HL-60 (cell line): ENCODE data around the gene GGACT.

ENCODE experiments used
- CTCF ChIP-seq: IDR thresholded peaks from one replicate; pipeline ENCODE4 v1.5.1; 2011; ENCODE audit warnings: low read length, control low read depth, inconsistent platforms; ENCODE audit not compliant: insufficient read depth
- GABPA ChIP-seq: IDR thresholded peaks from 2 replicates; pipeline ENCODE4 v1.6.1; 2012; ENCODE audit warnings: low read depth
- POLR2AphosphoS5 ChIP-seq: IDR thresholded peaks from 2 replicates; pipeline ENCODE4 v1.6.1; 2012; ENCODE audit warnings: low read depth
- REST ChIP-seq: IDR thresholded peaks from 2 replicates; pipeline ENCODE4 v1.6.1; 2012; ENCODE audit warnings: low read depth; ENCODE audit not compliant: insufficient replicate concordance

GRCh38 chr13:100533588-100534041, 55.0 kb downstream of the GGACT start:
- TF ChIP-seq REST, result no peak
- no peak for TF ChIP-seq CTCF
- TF ChIP-seq POLR2AphosphoS5, result no peak
- TF ChIP-seq GABPA, result no peak
